ENCODE measurements around the gene UBE2L5.

UBE2L5 gene

GRCh38 chr13:30422054-30422839 lies at the start of gene UBE2L5:
Gene UBE2L5, plus strand, starts transcription at chr13:30422493. Its CDS starts 5,498 bp downstream, at chr13:30427991.
- peak within 1 kb of the TSS; percentile 59 for H3K4me3 ChIP-seq (ENCODE audit: low read depth, low read length)
- in situ Hi-C loops (cut with HindIII; ENCODE audit: low sequenced_read_pairs) = no loop called here
- DNase-seq (ENCODE audit: low read depth, low spot score) = peak; percentile 89
- TF ChIP-seq CTCF (IDR thresholded peaks at IDR 0.05; ENCODE audit: low read depth, low read length) = no peak

GRCh38 chr13:30373727-30374126 lies 48.6 kb upstream of the UBE2L5 start:
- no peak for DNase-seq (ENCODE audit: low read depth, low spot score)
- in situ Hi-C loops (cut with HindIII; ENCODE audit: low sequenced_read_pairs) = no loop called here
- H3K4me3 ChIP-seq (ENCODE audit: low read depth, low read length) = no peak overlapping the region

GRCh38 chr13:30375265-30375835 lies 46.9 kb upstream of the UBE2L5 start:
- H3K4me3 ChIP-seq (ENCODE audit: low read depth, low read length) = no peak overlapping the region
- no peak for TF ChIP-seq CTCF (IDR thresholded peaks at IDR 0.05; ENCODE audit: low read depth, low read length)
- DNase-seq (ENCODE audit: low read depth, low spot score) = no peak
- in situ Hi-C loops (cut with HindIII; ENCODE audit: low sequenced_read_pairs) = no loop called here

More at GRCh38 chr13:30373727-30374126, 48.6 kb upstream of the UBE2L5 start:
- no peak for TF ChIP-seq CTCF (IDR thresholded peaks at IDR 0.05; ENCODE audit: low read depth, low read length)

- no peak for DNase-seq (ENCODE audit: low read depth, low spot score)
- TF ChIP-seq CTCF (IDR thresholded peaks at IDR 0.05; ENCODE audit: low read depth, low read length) = no peak
- H3K4me3 ChIP-seq (ENCODE audit: low read depth, low read length) = no peak overlapping the region
- in situ Hi-C loops (cut with HindIII; ENCODE audit: low sequenced_read_pairs) = no loop called here
Observed at GRCh38 chr13:30376426-30377311, 45.6 kb upstream of the UBE2L5 start.

GRCh38 chr13:30377312-30377685 lies 45.0 kb upstream of the UBE2L5 start:
- no peak overlapping the region for H3K4me3 ChIP-seq (ENCODE audit: low read depth, low read length)
- in situ Hi-C loops (cut with HindIII; ENCODE audit: low sequenced_read_pairs) = no loop called here
- DNase-seq (ENCODE audit: low read depth, low spot score) = no peak
- TF ChIP-seq CTCF (IDR thresholded peaks at IDR 0.05; ENCODE audit: low read depth, low read length) = no peak

GRCh38 chr13:30378191-30378590 lies 44.1 kb upstream of the UBE2L5 start:
- no peak for TF ChIP-seq CTCF (IDR thresholded peaks at IDR 0.05; ENCODE audit: low read depth, low read length)
- no peak for DNase-seq (ENCODE audit: low read depth, low spot score)
- no peak overlapping the region for H3K4me3 ChIP-seq (ENCODE audit: low read depth, low read length)
- in situ Hi-C loops (cut with HindIII; ENCODE audit: low sequenced_read_pairs) = no loop called here
